Transverse colon (tissue), 4 donors: ENCODE results near the gene SPINK4.

Experiments used
- CTCF ChIP-seq, 5 experiments: fragments of 200-600 bp in 3 of 5; fragments of 450-650 bp in 2 of 5; sonication (generic) in 3 of 5; IDR thresholded peaks; 1 replicate in 2 of 5; 2 replicates in 3 of 5; pipeline ENCODE4 v1.5.1; 2016 to 2017; ENCODE audit warnings: antibody characterized with exemption in 5 of 5, inconsistent platforms in 3 of 5, mild to moderate bottlenecking in 2 of 5, moderate library complexity in 1 of 5
- POLR2A ChIP-seq: fragments of 450-650 bp; IDR thresholded peaks from one replicate; pipeline ENCODE4 v1.6.1; 2016; ENCODE audit warnings: antibody characterized with exemption, mild to moderate bottlenecking, moderate library complexity
- POLR2AphosphoS5 ChIP-seq, 3 donors: sonication (generic); formaldehyde crosslinking; IDR thresholded peaks; one replicate each; pipeline ENCODE4 v1.6.1; 2016; ENCODE audit warnings: antibody characterized with exemption in 3 of 3

DNA sequence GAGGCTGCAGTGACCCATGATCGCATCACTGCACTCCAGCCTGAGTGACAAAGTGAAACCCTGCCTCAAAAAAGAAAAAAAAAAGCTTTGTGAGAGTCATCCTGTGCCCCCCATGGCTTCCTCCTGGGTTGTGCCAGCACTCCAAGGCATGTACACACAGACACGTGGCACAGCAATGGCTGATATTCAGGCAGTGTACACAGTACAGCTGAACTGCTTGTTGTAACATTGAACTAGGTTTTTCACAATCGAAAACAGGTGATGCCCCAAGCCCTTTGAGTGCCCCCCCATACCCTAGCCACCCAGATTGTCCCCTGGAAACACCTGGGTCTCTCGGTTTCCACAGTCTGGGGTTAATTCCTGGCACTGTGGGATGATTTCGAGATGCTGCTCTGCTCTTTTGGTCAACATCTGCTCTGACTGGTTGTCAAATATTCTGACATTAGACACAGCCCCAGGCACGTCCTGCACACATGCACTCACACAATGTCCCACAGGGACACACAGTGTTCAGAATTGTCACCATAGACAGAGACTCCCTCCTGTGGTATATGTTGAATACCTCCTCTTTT, 9.2 kb downstream of the SPINK4 start:
- TF ChIP-seq CTCF (IDR thresholded peaks at IDR 0.05), result no peak
- TF ChIP-seq POLR2A, result no peak
- TF ChIP-seq POLR2AphosphoS5 (IDR thresholded peaks at IDR 0.05), result no peak
